WERI-Rb-1 (cell line): Measurements from ENCODE around the gene ZNF177.

ENCODE experiments used
- DNase-seq: peaks from one replicate; pipeline ENCODE4 v3.0.0-alpha.2; 2020
- H3K27ac ChIP-seq: fragments of 250-450 bp; sonication (Bioruptor Pico); 2 replicates; pipeline ENCODE4 v1.5.1; 2020; ENCODE audit warnings: mild to moderate bottlenecking, moderate library complexity
- H3K27me3 ChIP-seq: fragments of 250-450 bp; sonication (Bioruptor Pico); 2 replicates; pipeline ENCODE4 v1.5.1; 2021; ENCODE audit warnings: mild to moderate bottlenecking, low read depth, moderate library complexity; ENCODE audit not compliant: insufficient read depth, severe bottlenecking
- H3K36me3 ChIP-seq: fragments of 250-450 bp; sonication (Bioruptor Pico); 2 replicates; pipeline ENCODE4 v1.5.1; 2020; ENCODE audit warnings: mild to moderate bottlenecking, moderate library complexity
- H3K4me3 ChIP-seq: 2 replicates; pipeline ENCODE4 v1.5.1; 2011; ENCODE audit warnings: low read depth, mild to moderate bottlenecking, control low read depth, low read length
- H3K9me3 ChIP-seq: fragments of 250-450 bp; sonication (Bioruptor Pico); 2 replicates; pipeline ENCODE4 v1.5.1; 2021; ENCODE audit warnings: mild to moderate bottlenecking, moderate library complexity; ENCODE audit not compliant: severe bottlenecking
- TF ChIP-seq, protein P1 (sequence below): IDR thresholded peaks from 2 replicates; pipeline ENCODE4 v1.5.1; 2011; ENCODE audit warnings: low read depth, mild to moderate bottlenecking, control low read depth, inconsistent platforms, low read length

ZNF177 gene

DNA sequence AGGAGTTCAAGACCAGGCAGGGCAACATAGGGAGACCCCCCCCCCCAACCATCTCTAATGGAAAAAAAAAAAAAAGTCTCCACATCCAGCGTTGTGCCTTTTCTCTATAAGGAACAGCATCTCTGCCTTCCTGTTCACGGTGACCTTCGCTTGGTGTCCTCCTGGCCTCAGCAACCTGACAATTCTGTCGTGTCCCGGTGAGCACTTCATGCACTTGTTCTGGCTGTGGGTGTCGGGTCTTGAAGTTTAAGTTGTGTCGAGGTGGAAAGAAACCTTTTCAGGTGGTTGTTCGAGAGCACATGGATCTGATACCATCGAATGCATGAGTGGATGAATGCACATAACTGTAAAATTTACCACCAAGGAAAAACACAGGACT is 38.2 kb upstream of the ZNF177 start:
- no peak for DNase-seq

DNA sequence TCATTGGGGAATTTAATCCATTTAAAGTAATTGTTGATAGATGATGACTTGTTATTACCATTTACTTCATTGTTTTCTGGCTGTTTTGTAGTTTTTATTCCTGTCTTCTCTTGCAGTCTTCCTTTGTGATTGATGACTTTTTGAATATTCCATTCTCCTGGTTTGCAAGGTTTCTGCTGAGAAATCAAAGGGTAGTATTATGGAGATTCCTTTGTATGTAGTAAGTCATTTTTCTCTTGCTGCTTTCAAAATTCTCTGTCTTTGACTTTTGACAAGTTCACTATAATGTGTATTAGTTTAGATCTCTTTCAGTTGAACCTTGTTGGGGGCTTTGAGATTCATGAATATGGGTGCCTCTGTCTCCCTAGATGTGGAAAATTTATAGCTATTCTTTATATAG is 32.8 kb upstream of the ZNF177 start:
- peaks cover 66% of the 10 kb centered on the region for H3K36me3 ChIP-seq

More for the DNA sequence above, 38.2 kb upstream of the ZNF177 start:
- TF ChIP-seq, protein P1, sequence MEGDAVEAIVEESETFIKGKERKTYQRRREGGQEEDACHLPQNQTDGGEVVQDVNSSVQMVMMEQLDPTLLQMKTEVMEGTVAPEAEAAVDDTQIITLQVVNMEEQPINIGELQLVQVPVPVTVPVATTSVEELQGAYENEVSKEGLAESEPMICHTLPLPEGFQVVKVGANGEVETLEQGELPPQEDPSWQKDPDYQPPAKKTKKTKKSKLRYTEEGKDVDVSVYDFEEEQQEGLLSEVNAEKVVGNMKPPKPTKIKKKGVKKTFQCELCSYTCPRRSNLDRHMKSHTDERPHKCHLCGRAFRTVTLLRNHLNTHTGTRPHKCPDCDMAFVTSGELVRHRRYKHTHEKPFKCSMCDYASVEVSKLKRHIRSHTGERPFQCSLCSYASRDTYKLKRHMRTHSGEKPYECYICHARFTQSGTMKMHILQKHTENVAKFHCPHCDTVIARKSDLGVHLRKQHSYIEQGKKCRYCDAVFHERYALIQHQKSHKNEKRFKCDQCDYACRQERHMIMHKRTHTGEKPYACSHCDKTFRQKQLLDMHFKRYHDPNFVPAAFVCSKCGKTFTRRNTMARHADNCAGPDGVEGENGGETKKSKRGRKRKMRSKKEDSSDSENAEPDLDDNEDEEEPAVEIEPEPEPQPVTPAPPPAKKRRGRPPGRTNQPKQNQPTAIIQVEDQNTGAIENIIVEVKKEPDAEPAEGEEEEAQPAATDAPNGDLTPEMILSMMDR = no peak
- Histone ChIP-seq H3K36me3 (peaks cover 37% of the 10 kb centered on the region), H3K27me3 (no peaks in the 10 kb centered on the region), H3K27ac (peak overlapping the region; percentile 92), H3K4me3 (peak overlapping the region; percentile 69), H3K9me3 (peaks cover 5% of the 10 kb centered on the region)

DNA sequence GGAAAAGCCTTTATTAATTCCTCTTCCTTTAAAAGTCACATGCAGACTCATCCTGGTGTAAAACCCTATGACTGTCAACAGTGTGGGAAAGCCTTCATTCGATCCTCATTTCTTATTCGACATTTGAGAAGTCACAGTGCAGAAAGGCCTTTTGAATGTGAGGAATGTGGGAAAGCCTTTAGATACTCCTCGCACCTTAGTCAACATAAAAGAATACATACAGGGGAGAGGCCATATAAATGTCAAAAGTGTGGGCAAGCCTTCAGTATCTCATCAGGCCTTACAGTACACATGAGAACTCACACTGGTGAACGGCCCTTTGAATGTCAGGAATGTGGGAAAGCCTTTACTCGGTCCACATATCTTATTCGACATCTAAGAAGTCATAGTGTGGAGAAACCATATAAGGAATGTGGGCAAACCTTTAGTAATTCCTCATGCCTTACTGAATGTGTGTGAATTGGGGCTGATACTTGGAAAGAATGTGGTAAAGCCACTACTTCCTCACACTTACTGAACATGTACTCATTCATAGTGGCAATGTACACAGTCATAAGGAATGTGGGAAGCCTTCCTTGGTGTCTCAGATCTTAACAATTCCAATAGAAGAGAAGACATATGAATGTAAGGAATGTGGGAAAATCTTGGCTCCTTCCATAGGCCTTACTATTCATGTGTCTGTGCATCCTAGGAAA is 20.1 kb upstream of the ZNF177 start:
- no peaks in the 10 kb centered on the region for H3K27me3 ChIP-seq

More for the DNA sequence above, 32.8 kb upstream of the ZNF177 start:
- H3K4me3 ChIP-seq = no peak overlapping the region
- TF ChIP-seq, protein P1 = no peak
- H3K27ac ChIP-seq = no peak overlapping the region
- no peak for DNase-seq
- H3K9me3 ChIP-seq = peaks cover 9% of the 10 kb centered on the region
- H3K27me3 ChIP-seq = no peaks in the 10 kb centered on the region

DNA sequence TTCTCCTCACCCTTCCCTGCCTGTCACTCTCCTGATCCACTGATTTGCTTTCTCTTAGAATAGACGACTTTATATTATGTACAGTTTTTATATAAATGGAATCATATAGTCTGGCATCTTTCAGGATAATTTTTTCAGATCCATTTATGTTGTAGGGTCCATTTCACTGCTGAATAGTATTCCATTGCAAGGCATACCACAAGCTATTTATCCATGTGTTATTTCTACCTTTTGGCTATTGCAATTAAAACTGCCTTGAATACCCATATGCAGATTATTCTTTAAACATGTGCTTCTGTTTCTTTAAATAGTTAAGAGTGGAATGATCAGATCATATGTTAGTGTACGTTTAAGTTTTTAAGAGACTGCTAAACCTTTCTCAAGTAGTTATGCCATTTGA is 17.8 kb upstream of the ZNF177 start:
- Histone ChIP-seq H3K4me3 (no peak overlapping the region), H3K9me3 (peaks cover 42% of the 10 kb centered on the region), H3K36me3 (peaks cover 36% of the 10 kb centered on the region), H3K27me3 (no peaks in the 10 kb centered on the region), H3K27ac (no peak overlapping the region)
- DNase-seq = no peak
- TF ChIP-seq, protein P1 = no peak

More for the DNA sequence above, 20.1 kb upstream of the ZNF177 start:
- H3K27ac ChIP-seq = no peak overlapping the region
- H3K9me3 ChIP-seq = peaks cover 40% of the 10 kb centered on the region
- DNase-seq = no peak
- TF ChIP-seq, protein P1 = no peak
- no peak overlapping the region for H3K4me3 ChIP-seq
- H3K36me3 ChIP-seq = peaks cover 51% of the 10 kb centered on the region

DNA sequence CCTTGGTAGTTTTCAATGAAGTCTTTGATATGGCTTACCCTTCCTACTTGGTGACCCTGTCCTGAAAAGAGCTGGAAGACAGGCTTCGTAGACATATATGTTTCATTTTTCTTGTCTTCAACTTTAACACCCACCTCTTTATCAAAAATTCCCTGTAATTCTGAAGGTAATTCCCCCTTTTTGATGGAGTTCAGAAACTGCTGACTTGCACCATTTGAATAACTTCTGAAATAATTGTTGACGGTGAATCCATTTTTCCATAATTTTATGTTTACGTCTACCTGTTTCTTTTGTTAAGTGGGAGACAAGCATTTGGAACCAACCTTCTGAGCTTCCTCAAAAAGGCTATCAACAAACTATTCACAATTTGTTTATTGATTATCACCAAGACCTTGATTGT is 14.6 kb upstream of the ZNF177 start:
- TF ChIP-seq, protein P1 = no peak
- no peak for DNase-seq
- Histone ChIP-seq H3K36me3 (peaks cover 7% of the 10 kb centered on the region), H3K4me3 (no peak overlapping the region), H3K27ac (no peak overlapping the region), H3K9me3 (peaks cover 22% of the 10 kb centered on the region), H3K27me3 (no peaks in the 10 kb centered on the region)

DNA sequence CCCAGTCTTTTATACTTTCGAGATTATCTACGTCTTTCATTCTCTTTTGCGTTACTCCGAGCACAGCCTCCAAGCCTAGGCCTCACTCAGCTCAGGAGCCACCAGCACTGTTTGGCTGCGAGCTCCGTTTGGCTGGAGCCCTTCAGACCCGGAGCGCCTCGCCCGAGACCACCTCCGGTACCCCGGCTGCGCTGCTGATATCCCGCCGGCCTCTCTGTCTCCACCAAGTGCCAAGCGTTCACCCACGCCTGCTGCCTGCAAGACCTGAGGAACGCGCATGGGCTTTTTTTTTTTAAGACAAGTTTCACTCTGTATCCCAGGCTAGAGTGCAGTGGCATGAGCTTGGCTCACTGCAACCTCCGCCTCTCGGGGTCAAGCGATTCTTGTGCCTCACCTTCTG is 14.1 kb upstream of the ZNF177 start:
- no peak overlapping the region for H3K27ac ChIP-seq
- H3K36me3 ChIP-seq = peaks cover 3% of the 10 kb centered on the region
- TF ChIP-seq, protein P1 = no peak
- no peaks in the 10 kb centered on the region for H3K27me3 ChIP-seq
- H3K9me3 ChIP-seq = peaks cover 18% of the 10 kb centered on the region
- no peak for DNase-seq
- no peak overlapping the region for H3K4me3 ChIP-seq
